GM19324 (cell line): ENCODE results near the gene COG5.
"Not testable (repeated sequence)": the region's sequence is repeated elsewhere in the genome, so short reads cannot be mapped to it uniquely, and the experiment has no call there.

Experiments
- ATAC-seq: cut with Tn5 transposase; IDR thresholded peaks from one replicate; pipeline ENCODE4 v1.9.1; 2021; ENCODE audit warnings: mild to moderate bottlenecking, moderate library complexity; ENCODE audit not compliant: unreplicated experiment, low FRiP score

The COG5 gene

GRCh38 chr7:107169120-107170050 is 394.3 kb downstream of the COG5 start:
- ATAC-seq = peak; percentile 40

- ATAC-seq = peak; percentile 94
Measured at GRCh38 chr7:107168233-107169119, 395.2 kb downstream of the COG5 start, which contains the start of gene HBP1. HBP1 (plus strand) TSS chr7:107169003; CDS start chr7:107179894, 10,891 bp downstream.

GRCh38 chr7:107167483-107168232 is 396.1 kb downstream of the COG5 start:
- ATAC-seq = no peak

- ATAC-seq = no peak
Measured at GRCh38 chr7:107166736-107167426, 396.8 kb downstream of the COG5 start.

GRCh38 chr7:107165341-107165740 is 398.4 kb downstream of the COG5 start:
- no peak for ATAC-seq

GRCh38 chr7:107164092-107164491 is 399.6 kb downstream of the COG5 start:
- no peak for ATAC-seq

GRCh38 chr7:107162475-107162874 is 401.2 kb downstream of the COG5 start:
- ATAC-seq = no peak

- no peak for ATAC-seq
Measured at GRCh38 chr7:107161415-107161814, 402.3 kb downstream of the COG5 start.

GRCh38 chr7:107160389-107160788 is 403.3 kb downstream of the COG5 start:
- no peak for ATAC-seq

GRCh38 chr7:107158028-107158427 is 405.7 kb downstream of the COG5 start:
- ATAC-seq = no peak

- no peak for ATAC-seq
Measured at GRCh38 chr7:107157091-107157490, 406.6 kb downstream of the COG5 start.

GRCh38 chr7:107155726-107156125 is 408.0 kb downstream of the COG5 start:
- ATAC-seq = not testable (repeated sequence)

GRCh38 chr7:107154826-107155225 is 408.9 kb downstream of the COG5 start:
- no peak for ATAC-seq

- ATAC-seq = no peak
Measured at GRCh38 chr7:107152011-107152410, 411.7 kb downstream of the COG5 start.
